ENCODE results near the gene MRGPRD.

MRGPRD gene

GRCh38 chr11:69011624-69012091 is 30.9 kb upstream of the MRGPRD start:
- H3K27ac Mint-ChIP-seq: no peak overlapping the region

GRCh38 chr11:69010964-69011623 is 30.3 kb upstream of the MRGPRD start:
- TF ChIP-seq CTCF (IDR thresholded peaks at IDR 0.05): no peak
- Mint-ChIP-seq H3K36me3 (ENCODE audit: low read depth) (no peaks in the 10 kb centered on the region), H3K27ac (no peak overlapping the region), H3K4me1 (peaks cover 61% of the 10 kb centered on the region), H3K9me3 (no peaks in the 10 kb centered on the region), H3K27me3 (ENCODE audit: low read depth, poor library complexity) (peaks cover 27% of the 10 kb centered on the region), H3K4me3 (peak overlapping the region; percentile 20)
- peak; percentile 80 for DNase-seq

More at GRCh38 chr11:69011624-69012091, 30.9 kb upstream of the MRGPRD start:
- peaks cover 59% of the 10 kb centered on the region for H3K4me1 Mint-ChIP-seq
- no peaks in the 10 kb centered on the region for H3K36me3 Mint-ChIP-seq (ENCODE audit: low read depth)
- no peak for TF ChIP-seq CTCF (IDR thresholded peaks at IDR 0.05)
- H3K4me3 Mint-ChIP-seq: peak overlapping the region; percentile 20
- H3K9me3 Mint-ChIP-seq: no peaks in the 10 kb centered on the region
- DNase-seq: no peak
- peaks cover 29% of the 10 kb centered on the region for H3K27me3 Mint-ChIP-seq (ENCODE audit: low read depth, poor library complexity)

GRCh38 chr11:69010361-69010891 is 29.6 kb upstream of the MRGPRD start:
- no peak for DNase-seq
- peaks cover 26% of the 10 kb centered on the region for H3K27me3 Mint-ChIP-seq (ENCODE audit: low read depth, poor library complexity)
- H3K27ac Mint-ChIP-seq: no peak overlapping the region
- peaks cover 67% of the 10 kb centered on the region for H3K4me1 Mint-ChIP-seq
- H3K4me3 Mint-ChIP-seq: no peak overlapping the region
- no peak for TF ChIP-seq CTCF (IDR thresholded peaks at IDR 0.05)
- no peaks in the 10 kb centered on the region for H3K36me3 Mint-ChIP-seq (ENCODE audit: low read depth)
- no peaks in the 10 kb centered on the region for H3K9me3 Mint-ChIP-seq

GRCh38 chr11:69009441-69010211 is 28.8 kb upstream of the MRGPRD start:
- no peaks in the 10 kb centered on the region for H3K36me3 Mint-ChIP-seq (ENCODE audit: low read depth)
- H3K27ac Mint-ChIP-seq: no peak overlapping the region
- no peak for DNase-seq
- H3K27me3 Mint-ChIP-seq (ENCODE audit: low read depth, poor library complexity): peaks cover 26% of the 10 kb centered on the region
- no peak overlapping the region for H3K4me3 Mint-ChIP-seq
- no peak for TF ChIP-seq CTCF (IDR thresholded peaks at IDR 0.05)
- no peaks in the 10 kb centered on the region for H3K9me3 Mint-ChIP-seq
- peaks cover 64% of the 10 kb centered on the region for H3K4me1 Mint-ChIP-seq

- H3K27me3 Mint-ChIP-seq (ENCODE audit: low read depth, poor library complexity): peaks cover 23% of the 10 kb centered on the region
- H3K27ac Mint-ChIP-seq: no peak overlapping the region
- no peak overlapping the region for H3K4me3 Mint-ChIP-seq
- no peak for TF ChIP-seq CTCF (IDR thresholded peaks at IDR 0.05)
- peaks cover 56% of the 10 kb centered on the region for H3K4me1 Mint-ChIP-seq
- peak; percentile 35 for DNase-seq
- H3K36me3 Mint-ChIP-seq (ENCODE audit: low read depth): no peaks in the 10 kb centered on the region
- H3K9me3 Mint-ChIP-seq: no peaks in the 10 kb centered on the region
Observed at GRCh38 chr11:69008737-69009440, 28.1 kb upstream of the MRGPRD start.

All from nephron progenitor cell (in vitro differentiated cells).